GM19239 (cell line): ENCODE results near the gene KIF26A.

Experiments
- DNase-seq: peaks from one replicate; pipeline ENCODE4 v3.0.0; 2011; ENCODE audit warnings: low spot score; ENCODE audit not compliant: insufficient read length
- FAIRE-seq: peaks from 2 replicates; lab custom pipeline; 2011; peaks lifted over from hg19 to GRCh38; lab: Jason Lieb, UNC

KIF26A gene

GRCh38 chr14:104187931-104188726 is 49.7 kb downstream of the KIF26A start:
- DNase-seq (no peak), FAIRE-seq (no peak)

GRCh38 chr14:104188727-104189400 is 50.5 kb downstream of the KIF26A start:
- FAIRE-seq (no peak), DNase-seq (no peak)

GRCh38 chr14:104189629-104190335 is 51.4 kb downstream of the KIF26A start:
- no peak for FAIRE-seq
- no peak for DNase-seq

GRCh38 chr14:104190396-104191000 is 52.1 kb downstream of the KIF26A start:
- DNase-seq (no peak), FAIRE-seq (no peak)

GRCh38 chr14:104191409-104191997 is 53.1 kb downstream of the KIF26A start:
- DNase-seq = no peak
- no peak for FAIRE-seq

- FAIRE-seq (no peak), DNase-seq (no peak)
These were observed 53.9 kb downstream of the KIF26A start for GRCh38 chr14:104192146-104192882.

- no peak for DNase-seq
- FAIRE-seq = no peak
These were observed 54.5 kb downstream of the KIF26A start for GRCh38 chr14:104192883-104193245.

GRCh38 chr14:104194016-104194415 is 55.6 kb downstream of the KIF26A start:
- DNase-seq = no peak
- no peak for FAIRE-seq

GRCh38 chr14:104194716-104195115 is 56.3 kb downstream of the KIF26A start:
- DNase-seq = no peak
- FAIRE-seq = no peak

- no peak for FAIRE-seq
These were observed 57.0 kb downstream of the KIF26A start for GRCh38 chr14:104195361-104195760.

GRCh38 chr14:104195878-104196277 is 57.5 kb downstream of the KIF26A start:
- FAIRE-seq = no peak
- no peak for DNase-seq

More at GRCh38 chr14:104195361-104195760, 57.0 kb downstream of the KIF26A start:
- no peak for DNase-seq

- FAIRE-seq (no peak), DNase-seq (no peak)
These were observed 58.2 kb downstream of the KIF26A start for GRCh38 chr14:104196461-104197140.

- DNase-seq = no peak
These were observed 59.3 kb downstream of the KIF26A start for GRCh38 chr14:104197449-104198247.

GRCh38 chr14:104199266-104199895 is 61.0 kb downstream of the KIF26A start:
- no peak for DNase-seq
- no peak for FAIRE-seq

More at GRCh38 chr14:104197449-104198247, 59.3 kb downstream of the KIF26A start:
- no peak for FAIRE-seq

- no peak for DNase-seq
- no peak for FAIRE-seq
These were observed 61.7 kb downstream of the KIF26A start for GRCh38 chr14:104200106-104200505.

GRCh38 chr14:104200591-104200990 is 62.2 kb downstream of the KIF26A start:
- FAIRE-seq = no peak
- no peak for DNase-seq

- FAIRE-seq (no peak), DNase-seq (no peak)
These were observed 62.7 kb downstream of the KIF26A start for GRCh38 chr14:104201063-104201462.

- DNase-seq (no peak), FAIRE-seq (no peak)
These were observed 63.1 kb downstream of the KIF26A start for GRCh38 chr14:104201496-104201895.
